GM12878 (cell line): ENCODE results near the gene EGFL8. TPM values are rescaled to one million over a fixed set of nuclear protein-coding genes. Genes with fewer than 3 reads are reported as not detected.

Source experiments
- ATAC-seq: fragments of 200-7000 bp; cut with Tn5 transposase; 3 replicates; pipeline ENCODE4 v1.9.1; 2020; ENCODE audit warnings: mild to moderate bottlenecking, moderate library complexity
- BruUV-seq: library from RNA; stranded (reverse); fragments of 400-500 nt; replicated peaks from 2 replicates; lab custom pipeline; 2021; lab: Mats Ljungman, UMichigan
- CTCF ChIA-PET: fragments of 300-600 bp; sonication (Branson Sonifier 250); formaldehyde crosslinking; extraction: SDS; loops from one replicate; lab custom pipeline; 2021; ENCODE audit warnings: inconsistent platforms; lab: Yijun Ruan, JAX
- POLR2A ChIA-PET: fragments of 350-600 bp; formaldehyde crosslinking; extraction: SDS; loops from one replicate; lab custom pipeline; 2021; ENCODE audit warnings: inconsistent platforms; lab: Charles Lee
- RAD21 ChIA-PET: fragments of 300-600 bp; sonication (Branson Sonifier 250); formaldehyde crosslinking; loops from one replicate; lab custom pipeline; 2023; ENCODE audit warnings: antibody characterized with exemption; ENCODE audit not compliant: unreplicated experiment; lab: Charles Lee
- SMC1A ChIA-PET: fragments of 300-600 bp; sonication (Branson Sonifier 250); formaldehyde crosslinking; loops from one replicate; lab custom pipeline; 2023; ENCODE audit not compliant: unreplicated experiment, uncharacterized antibody; lab: Charles Lee
- DNase-seq: peaks from one replicate; pipeline ENCODE4 v3.0.0-alpha.2; 2011; ENCODE audit warnings: low read depth, low spot score
- FAIRE-seq: peaks from 3 replicates; lab custom pipeline; 2011; peaks lifted over from hg19 to GRCh38; lab: Jason Lieb, UNC
- H2AFZ ChIP-seq: 2 replicates; pipeline ENCODE4 v1.6.0; 2011; ENCODE audit warnings: low read depth, low read length, control low read depth; ENCODE audit not compliant: control insufficient read depth
- H3K27ac ChIP-seq: 2 replicates; pipeline ENCODE4 v1.5.1; 2011; ENCODE audit warnings: control low read depth; ENCODE audit not compliant: control insufficient read depth, insufficient read depth
- H3K27me3 ChIP-seq, 2 experiments: replicated peaks in 1 of 2; 2 replicates each; pipeline versions ENCODE4 v1.6.0 to v1.6.1; 2011; ENCODE audit warnings: low read length in 1 of 2; ENCODE audit not compliant: control insufficient read depth in 2 of 2, insufficient read depth in 2 of 2
- H3K36me3 ChIP-seq, 2 experiments: 2 replicates each; pipeline ENCODE4 v1.5.1; 2011; ENCODE audit warnings: low read length in 1 of 2; ENCODE audit not compliant: control insufficient read depth in 2 of 2, insufficient read depth in 2 of 2
- H3K4me1 ChIP-seq: 2 replicates; pipeline ENCODE4 v1.6.1; 2011; ENCODE audit warnings: mild to moderate bottlenecking, low read length, moderate library complexity, mixed read lengths; ENCODE audit not compliant: control insufficient read depth, insufficient read depth
- H3K4me2 ChIP-seq: 2 replicates; pipeline ENCODE4 v1.6.0; 2011; ENCODE audit warnings: control low read depth; ENCODE audit not compliant: control insufficient read depth, insufficient read depth
- H3K4me3 ChIP-seq: fragments of 200-600 bp; sonication (generic); 2 replicates; pipeline ENCODE4 v1.5.1; 2016
- H3K79me2 ChIP-seq: 2 replicates; pipeline ENCODE4 v1.6.0; 2011; ENCODE audit warnings: low read length; ENCODE audit not compliant: control insufficient read depth, insufficient read depth
- H3K9ac ChIP-seq: 2 replicates; pipeline ENCODE4 v1.8.0; 2011; ENCODE audit warnings: low read length, control low read depth, mixed read lengths; ENCODE audit not compliant: control insufficient read depth, insufficient read depth
- H3K9me3 ChIP-seq: replicated peaks from 3 replicates; pipeline ENCODE4 v1.5.1; 2011; ENCODE audit warnings: mild to moderate bottlenecking, low read length; ENCODE audit not compliant: control insufficient read depth, insufficient read depth
- H4K20me1 ChIP-seq: 2 replicates; pipeline ENCODE4 v1.6.0; 2011; ENCODE audit not compliant: control insufficient read depth, insufficient read depth
- ASH2L ChIP-seq: fragments of 300-600, 200-600 bp; sonication (generic); IDR thresholded peaks from 2 replicates; pipeline ENCODE4 v1.6.1; 2017; ENCODE audit warnings: low read depth, mild to moderate bottlenecking, borderline replicate concordance
- ESRRA ChIP-seq: IDR thresholded peaks from 2 replicates; pipeline ENCODE4 v1.6.1; 2012; ENCODE audit warnings: mild to moderate bottlenecking, low read length, improper control_type of control experiment
- JUND ChIP-seq: IDR thresholded peaks from 2 replicates; pipeline ENCODE4 v1.6.1; 2012; ENCODE audit warnings: low read depth, mild to moderate bottlenecking, low read length, improper control_type of control experiment, moderate library complexity
- NRF1 ChIP-seq: conservative IDR thresholded peaks from 2 replicates; pipeline ENCODE4 v1.6.1; 2011; ENCODE audit warnings: mild to moderate bottlenecking, low read depth, low read length, improper control_type of control experiment
- SPI1 ChIP-seq: IDR thresholded peaks from 2 replicates; pipeline ENCODE4 v1.6.1; 2011; ENCODE audit warnings: low read depth, mild to moderate bottlenecking, low read length, moderate library complexity, borderline replicate concordance; ENCODE audit not compliant: insufficient read depth
- SRF ChIP-seq, 2 experiments: IDR thresholded peaks; 2 replicates each; pipeline ENCODE4 v1.6.1; 2011; ENCODE audit warnings: low read depth in 2 of 2, low read length in 2 of 2, mild to moderate bottlenecking in 1 of 2, moderate library complexity in 1 of 2
- STAT1 ChIP-seq: fragments of 450-650 bp; conservative IDR thresholded peaks from 2 replicates; pipeline ENCODE4 v1.6.1; 2014; ENCODE audit warnings: antibody characterized with exemption, mild to moderate bottlenecking
- TCF12 ChIP-seq: IDR thresholded peaks from 2 replicates; pipeline ENCODE4 v1.6.1; 2011; ENCODE audit warnings: low read depth, mild to moderate bottlenecking, low read length
- WRNIP1 ChIP-seq: IDR thresholded peaks from 2 replicates; pipeline ENCODE4 v1.6.1; 2011; ENCODE audit warnings: low read depth, low read length, improper control_type of control experiment, borderline replicate concordance
- ZNF24 ChIP-seq: fragments of 450-650 bp; IDR thresholded peaks from 2 replicates; pipeline ENCODE4 v1.6.1; 2017; ENCODE audit warnings: antibody characterized with exemption, mild to moderate bottlenecking
- WGBS: methylation state at CpG from one replicate; pipeline ENCODE4 v1.1.6; 2016; ENCODE audit warnings: low lambda C conversion rate; ENCODE audit not compliant: insufficient replicate concordance, insufficient coverage; ENCODE audit errors: missing lambda C conversion rate; 5-methylcytosine and 5-hydroxymethylcytosine counted together
- in situ Hi-C: fragments of 300-500 bp; cut with MboI; formaldehyde crosslinking; loops from 9 replicates; pipeline ENCODE4 v1.14.3; 2018; ENCODE audit warnings: mixed read lengths
- intact Hi-C: fragments of 100-400 bp; cut with micrococcal nuclease; formaldehyde crosslinking; loops from one replicate; pipeline ENCODE4 v1.14.2; 2022; ENCODE audit not compliant: unreplicated experiment
- polyA plus RNA-seq, 11 experiments: library from polyadenylated mRNA; depleted of rRNA in 4 of 11; unstranded in 6 of 11; stranded (reverse) in 5 of 11; fragments of >200 nt; fragmentation: Nextera tagmentation in 4 of 11; fragmentation: Illumina TruSeq in 1 of 11; extraction: Ambion mirVana in 4 of 11; extraction: Trizol in 1 of 11; gene quantifications; 1 replicate in 1 of 11; 2 replicates in 10 of 11; pipeline versions ENCODE4 v1.2.1 to v1.2.3, GENCODE V29; 2011 to 2016; ENCODE audit warnings: inconsistent platforms in 2 of 11, missing spikeins in 2 of 11, low read depth in 1 of 11
- total RNA-seq, 4 experiments: library from RNA; depleted of rRNA in 3 of 4; stranded (reverse); fragments of >200 nt in 3 of 4; fragmentation: Illumina TruSeq in 1 of 4; extraction: Trizol in 1 of 4; gene quantifications; 2 replicates each; pipeline versions ENCODE4 v1.2.1 to v1.2.3, GENCODE V29; 2013 to 2021
- TF ChIP-seq, protein P1 (sequence below): fragments of 450-650 bp; IDR thresholded peaks from 2 replicates; pipeline ENCODE4 v1.6.1; 2016; ENCODE audit warnings: mild to moderate bottlenecking, moderate library complexity, borderline replicate concordance

Gene EGFL8
- total and polyA plus RNA-seq, 10 of the 15 experiments (the other 5 are each of a cell fraction or from before 2014, with no cell fraction given): 0.07 to 3.5 (median 1.4) TPM

- TF ChIP-seq, protein P1, sequence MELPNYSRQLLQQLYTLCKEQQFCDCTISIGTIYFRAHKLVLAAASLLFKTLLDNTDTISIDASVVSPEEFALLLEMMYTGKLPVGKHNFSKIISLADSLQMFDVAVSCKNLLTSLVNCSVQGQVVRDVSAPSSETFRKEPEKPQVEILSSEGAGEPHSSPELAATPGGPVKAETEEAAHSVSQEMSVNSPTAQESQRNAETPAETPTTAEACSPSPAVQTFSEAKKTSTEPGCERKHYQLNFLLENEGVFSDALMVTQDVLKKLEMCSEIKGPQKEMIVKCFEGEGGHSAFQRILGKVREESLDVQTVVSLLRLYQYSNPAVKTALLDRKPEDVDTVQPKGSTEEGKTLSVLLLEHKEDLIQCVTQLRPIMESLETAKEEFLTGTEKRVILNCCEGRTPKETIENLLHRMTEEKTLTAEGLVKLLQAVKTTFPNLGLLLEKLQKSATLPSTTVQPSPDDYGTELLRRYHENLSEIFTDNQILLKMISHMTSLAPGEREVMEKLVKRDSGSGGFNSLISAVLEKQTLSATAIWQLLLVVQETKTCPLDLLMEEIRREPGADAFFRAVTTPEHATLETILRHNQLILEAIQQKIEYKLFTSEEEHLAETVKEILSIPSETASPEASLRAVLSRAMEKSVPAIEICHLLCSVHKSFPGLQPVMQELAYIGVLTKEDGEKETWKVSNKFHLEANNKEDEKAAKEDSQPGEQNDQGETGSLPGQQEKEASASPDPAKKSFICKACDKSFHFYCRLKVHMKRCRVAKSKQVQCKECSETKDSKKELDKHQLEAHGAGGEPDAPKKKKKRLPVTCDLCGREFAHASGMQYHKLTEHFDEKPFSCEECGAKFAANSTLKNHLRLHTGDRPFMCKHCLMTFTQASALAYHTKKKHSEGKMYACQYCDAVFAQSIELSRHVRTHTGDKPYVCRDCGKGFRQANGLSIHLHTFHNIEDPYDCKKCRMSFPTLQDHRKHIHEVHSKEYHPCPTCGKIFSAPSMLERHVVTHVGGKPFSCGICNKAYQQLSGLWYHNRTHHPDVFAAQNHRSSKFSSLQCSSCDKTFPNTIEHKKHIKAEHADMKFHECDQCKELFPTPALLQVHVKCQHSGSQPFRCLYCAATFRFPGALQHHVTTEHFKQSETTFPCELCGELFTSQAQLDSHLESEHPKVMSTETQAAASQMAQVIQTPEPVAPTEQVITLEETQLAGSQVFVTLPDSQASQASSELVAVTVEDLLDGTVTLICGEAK: no peak
- no peak for TF ChIP-seq STAT1
Measured at GRCh38 chr6:32181148-32181702, 16.8 kb downstream of the EGFL8 start (continued).

DNA sequence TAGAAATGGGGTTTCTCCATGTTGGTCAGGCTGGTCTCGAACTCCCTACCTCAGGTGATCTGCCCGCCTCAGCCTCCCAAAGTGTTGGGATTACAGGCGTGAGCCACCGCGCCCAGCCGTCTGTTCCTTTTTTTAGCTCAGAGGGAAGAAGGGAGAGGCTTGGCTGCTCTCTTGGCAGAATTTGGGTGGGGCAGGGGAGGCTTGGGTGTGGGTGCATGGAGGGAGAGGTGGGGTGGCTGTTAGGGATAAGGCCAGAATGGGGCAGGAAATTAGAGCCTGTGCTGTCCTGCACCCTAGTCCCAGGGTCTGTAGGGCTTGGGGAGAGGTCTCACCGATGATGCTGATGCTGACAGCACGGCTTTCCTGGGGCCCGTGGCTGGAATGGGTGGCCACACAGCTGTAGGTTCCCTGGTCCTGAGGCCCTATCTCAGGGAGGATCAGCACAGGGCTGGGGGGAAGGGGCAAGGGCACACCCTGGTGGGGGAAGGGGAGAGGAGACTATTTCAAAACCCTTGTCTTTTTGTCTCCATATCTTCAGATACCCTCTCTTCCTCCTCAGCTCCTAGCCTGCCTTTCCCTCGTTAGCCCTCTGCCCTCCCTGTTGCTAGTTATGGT, 17.6 kb downstream of the EGFL8 start:
- no peak for FAIRE-seq

More for the DNA sequence above, 17.6 kb downstream of the EGFL8 start:
- ChIA-PET CTCF (interaction anchor here (1.0 kb wide), 1 partner anchor 13 kb away, joined by 4 read pairs; no protein-coding TSS in a partner anchor), RAD21 (interaction anchor here (1.2 kb wide), 1 partner anchor 13 kb away, joined by 3 read pairs; no protein-coding TSS in a partner anchor), SMC1A (interaction anchor here (1.5 kb wide), 1 partner anchor 14 kb away, joined by 3 read pairs; no protein-coding TSS in a partner anchor), POLR2A (interaction anchor here (0.6 kb wide), 1 partner anchor 10 kb away, joined by 3 read pairs; no protein-coding TSS in a partner anchor)
- no TSS peak for BruUV-seq
- no peak overlapping the region for H2AFZ ChIP-seq
- in situ Hi-C loops (no loop called here), intact Hi-C loops (no loop called here)
- ATAC-seq (no peak), DNase-seq (no peak)
- no peak overlapping the region for H3K27ac ChIP-seq
- 85% methylated on average over 10 of the region's 10 CpGs for WGBS
- H3K4me1 ChIP-seq: peaks cover 12% of the 10 kb centered on the region
- no peaks in the 10 kb centered on the region for H3K27me3 ChIP-seq
- no peaks in the 10 kb centered on the region for H3K9me3 ChIP-seq
- no peaks in the 10 kb centered on the region for H4K20me1 ChIP-seq
- H3K4me2 ChIP-seq: no peak overlapping the region
- TF ChIP-seq JUND: no peak
- TF ChIP-seq SRF (IDR thresholded peaks at IDR 0.05; ENCODE audit: low read depth in 2 of 2, low read length in 2 of 2): no peak
- no peak for TF ChIP-seq TCF12
- no peak for TF ChIP-seq WRNIP1
- TF ChIP-seq ASH2L: no peak
- no peak for TF ChIP-seq SPI1
- no peak for TF ChIP-seq ZNF24
- TF ChIP-seq NRF1: no peak
- no peak for TF ChIP-seq ESRRA
- H3K79me2 ChIP-seq: peaks cover 14% of the 10 kb centered on the region
- H3K9ac ChIP-seq: no peak overlapping the region
- peaks cover 4 to 7% of the 10 kb centered on the region in 2 experiments; a peak in 3 of 4 replicates for H3K36me3 ChIP-seq
- no peak overlapping the region for H3K4me3 ChIP-seq
